GM21576 (cell line): ENCODE measurements around the gene BACE2.
"Not testable (repeated sequence)": the region's sequence is repeated elsewhere in the genome, so short reads cannot be mapped to it uniquely, and the experiment has no call there.

Experiments
- ATAC-seq: cut with Tn5 transposase; IDR thresholded peaks from one replicate; pipeline ENCODE4 v1.9.1; 2021; ENCODE audit warnings: mild to moderate bottlenecking, moderate library complexity; ENCODE audit not compliant: unreplicated experiment

BACE2 gene

GRCh38 chr21:41182547-41182946 is 14.6 kb downstream of the BACE2 start:
- ATAC-seq: no peak

GRCh38 chr21:41183575-41183974 is 15.6 kb downstream of the BACE2 start:
- ATAC-seq: no peak

GRCh38 chr21:41185802-41186201 is 17.8 kb downstream of the BACE2 start:
- no peak for ATAC-seq

GRCh38 chr21:41186755-41187536 is 19.0 kb downstream of the BACE2 start:
- ATAC-seq: no peak

GRCh38 chr21:41187537-41188025 is 19.6 kb downstream of the BACE2 start:
- ATAC-seq: no peak

- ATAC-seq: no peak
Observed at GRCh38 chr21:41188486-41189149, 20.7 kb downstream of the BACE2 start.

- no peak for ATAC-seq
Observed at GRCh38 chr21:41189150-41189745, 21.3 kb downstream of the BACE2 start.

- ATAC-seq: not testable (repeated sequence)
Observed at GRCh38 chr21:41192552-41192951, 24.6 kb downstream of the BACE2 start.

GRCh38 chr21:41195311-41195710 is 27.4 kb downstream of the BACE2 start:
- no peak for ATAC-seq

- no peak for ATAC-seq
Observed at GRCh38 chr21:41196993-41197392, 29.0 kb downstream of the BACE2 start.

- ATAC-seq: no peak
Observed at GRCh38 chr21:41197582-41197981, 29.6 kb downstream of the BACE2 start.

- not testable (repeated sequence) for ATAC-seq
Observed at GRCh38 chr21:41198647-41199046, 30.7 kb downstream of the BACE2 start.

GRCh38 chr21:41199123-41199522 is 31.2 kb downstream of the BACE2 start:
- no peak for ATAC-seq

- no peak for ATAC-seq
Observed at GRCh38 chr21:41199588-41199987, 31.6 kb downstream of the BACE2 start.

- no peak for ATAC-seq
Observed at GRCh38 chr21:41201385-41201784, 33.4 kb downstream of the BACE2 start.

GRCh38 chr21:41204736-41205135 is 36.8 kb downstream of the BACE2 start:
- ATAC-seq: no peak

- ATAC-seq: no peak
Observed at GRCh38 chr21:41207401-41208375, 39.7 kb downstream of the BACE2 start.

GRCh38 chr21:41208376-41208763 is 40.4 kb downstream of the BACE2 start:
- ATAC-seq: no peak

GRCh38 chr21:41209016-41209619 is 41.2 kb downstream of the BACE2 start:
- no peak for ATAC-seq

- ATAC-seq: no peak
Observed at GRCh38 chr21:41210426-41211059, 42.6 kb downstream of the BACE2 start.
